ENCODE data around the gene DESI1. TPM values are rescaled to one million over a fixed set of nuclear protein-coding genes. Genes with fewer than 3 reads are reported as not detected.

Gene DESI1
- polyA plus RNA-seq, 1 of the 3 experiments (the other 2 are of a cell fraction), result 8.2 TPM

- TF ChIP-seq USF2 (IDR thresholded peaks at IDR 0.05; ENCODE audit: borderline replicate concordance, low read depth, low read length) (no peak), RAD21 (IDR thresholded peaks at IDR 0.05; ENCODE audit: low read length) (no peak), SMC3 (IDR thresholded peaks at IDR 0.05; ENCODE audit: low read depth, low read length) (no peak), POLR2AphosphoS5 (IDR thresholded peaks at IDR 0.05; ENCODE audit: low read depth, low read length) (no peak), ELF1 (IDR thresholded peaks at IDR 0.05) (no peak), EZH2phosphoT487 (IDR thresholded peaks at IDR 0.05; ENCODE audit: borderline replicate concordance, low read depth) (no peak), SIN3A (IDR thresholded peaks at IDR 0.05; ENCODE audit: borderline replicate concordance, low read depth, low read length) (no peak), RCOR1 (IDR thresholded peaks at IDR 0.05; ENCODE audit: low read length) (no peak), NRF1 (IDR thresholded peaks at IDR 0.05; ENCODE audit: low read depth, low read length) (no peak), TEAD4 (IDR thresholded peaks at IDR 0.05; ENCODE audit: borderline replicate concordance, insufficient read depth) (no peak), MEF2A (IDR thresholded peaks at IDR 0.05; ENCODE audit: borderline replicate concordance, low read depth) (no peak)
Observed at GRCh38 chr22:41650229-41650628, 29.4 kb upstream of the DESI1 start (continued).

- no peak overlapping the region for H3K4me3 ChIP-seq (ENCODE audit: low read depth in 2 of 2, low read length in 1 of 2)
- peak overlapping the region in 1 of 2 experiments; percentile 35; a peak in 1 of 4 replicates for H3K27ac ChIP-seq (ENCODE audit: low read depth in 2 of 2, low read length in 1 of 2)
- H3K27me3 ChIP-seq (ENCODE audit: insufficient read depth), result no peaks in the 10 kb centered on the region
- H3K9me2 ChIP-seq, result no peaks in the 10 kb centered on the region
- ChIA-PET CTCF (no interaction called here), POLR2A (no interaction called here)
- 77% methylated on average over 1 of the region's 1 CpG for WGBS (ENCODE audit: low lambda C conversion rate)
- H4K20me1 ChIP-seq (ENCODE audit: insufficient read depth), result no peaks in the 10 kb centered on the region
- no peak overlapping the region for H3K4me2 ChIP-seq
- H2AFZ ChIP-seq (ENCODE audit: low read depth), result no peak overlapping the region
- TF ChIP-seq TAF1 (IDR thresholded peaks at IDR 0.05; ENCODE audit: borderline replicate concordance, low read depth, low read length), result no peak
- TF ChIP-seq SMC3 (IDR thresholded peaks at IDR 0.05; ENCODE audit: low read depth, low read length), result no peak
- no peak for TF ChIP-seq REST (IDR thresholded peaks at IDR 0.05; ENCODE audit: low read depth, low read length)
- no peak for TF ChIP-seq EZH2phosphoT487 (IDR thresholded peaks at IDR 0.05; ENCODE audit: borderline replicate concordance, low read depth)
- TF ChIP-seq MAX (IDR thresholded peaks at IDR 0.05; ENCODE audit: low read depth), result no peak
- TF ChIP-seq JUND (IDR thresholded peaks at IDR 0.05), result peak; percentile 11; the same call in 1 of the 2 replicates
- TF ChIP-seq GABPA (IDR thresholded peaks at IDR 0.05; ENCODE audit: low read depth), result no peak
- no peak for TF ChIP-seq TCF12 (IDR thresholded peaks at IDR 0.05)
- peaks cover 4% of the 10 kb centered on the region for H3F3A ChIP-seq (replicated peaks; ENCODE audit: insufficient read depth)
- no peaks in the 10 kb centered on the region for H3K9me3 ChIP-seq
- no peaks in the 10 kb centered on the region for H3K4me1 ChIP-seq (ENCODE audit: control insufficient read depth in 1 of 2, insufficient read depth in 2 of 2, low read depth in 1 of 2, low read length in 1 of 2)
- peaks cover 10% of the 10 kb centered on the region; the same call in 1 of the 2 replicates for H3K79me2 ChIP-seq (ENCODE audit: insufficient read depth)
- H3K36me3 ChIP-seq (replicated peaks in 1 of 2; ENCODE audit: control insufficient read depth in 1 of 2, insufficient read depth in 2 of 2, low read length in 1 of 2), result peaks cover 9 to 14% of the 10 kb centered on the region in 2 experiments
- no peak for DNase-seq
- no peak overlapping the region for H3K9ac ChIP-seq
Observed at GRCh38 chr22:41648432-41648831, 27.6 kb upstream of the DESI1 start.
